GM18870 (cell line): ENCODE data around the gene LSAMP.

Source experiments
- ATAC-seq: cut with Tn5 transposase; IDR thresholded peaks from one replicate; pipeline ENCODE4 v1.9.1; 2021; ENCODE audit warnings: moderate library complexity; ENCODE audit not compliant: unreplicated experiment

LSAMP gene

GRCh38 chr3:116033516-116033915 is 411.8 kb downstream of the LSAMP start:
- ATAC-seq, result no peak

GRCh38 chr3:116032176-116032575 is 413.1 kb downstream of the LSAMP start:
- no peak for ATAC-seq

GRCh38 chr3:116030131-116030850 is 415.0 kb downstream of the LSAMP start:
- ATAC-seq, result no peak

GRCh38 chr3:116029266-116029665 is 416.0 kb downstream of the LSAMP start:
- ATAC-seq, result no peak

GRCh38 chr3:116028157-116028556 is 417.1 kb downstream of the LSAMP start:
- ATAC-seq, result no peak

- ATAC-seq, result no peak
Measured at GRCh38 chr3:116020989-116021388, 424.3 kb downstream of the LSAMP start.

GRCh38 chr3:116020495-116020894 is 424.8 kb downstream of the LSAMP start:
- ATAC-seq, result peak; percentile 85

- ATAC-seq, result no peak
Measured at GRCh38 chr3:116019254-116019763, 426.0 kb downstream of the LSAMP start.

- ATAC-seq, result no peak
Measured at GRCh38 chr3:116018646-116019045, 426.6 kb downstream of the LSAMP start.

- ATAC-seq, result no peak
Measured at GRCh38 chr3:116015931-116016330, 429.4 kb downstream of the LSAMP start.

GRCh38 chr3:116007000-116007399 is 438.3 kb downstream of the LSAMP start:
- no peak for ATAC-seq

GRCh38 chr3:116005404-116005803 is 439.9 kb downstream of the LSAMP start:
- ATAC-seq, result no peak

GRCh38 chr3:116002235-116002634 is 443.1 kb downstream of the LSAMP start:
- no peak for ATAC-seq

- no peak for ATAC-seq
Measured at GRCh38 chr3:116001151-116001621, 444.1 kb downstream of the LSAMP start.

- peak; percentile 87 for ATAC-seq
Measured at GRCh38 chr3:116000311-116000710, 445.0 kb downstream of the LSAMP start.

- peak; percentile 10 for ATAC-seq
Measured at GRCh38 chr3:115999613-116000012, 445.7 kb downstream of the LSAMP start.

- ATAC-seq, result no peak
Measured at GRCh38 chr3:115999001-115999585, 446.2 kb downstream of the LSAMP start.

GRCh38 chr3:115996420-115997108 is 448.7 kb downstream of the LSAMP start:
- no peak for ATAC-seq

- ATAC-seq, result no peak
Measured at GRCh38 chr3:115990669-115991068, 454.6 kb downstream of the LSAMP start.

GRCh38 chr3:115989684-115990421 is 455.4 kb downstream of the LSAMP start:
- no peak for ATAC-seq

GRCh38 chr3:115986555-115987207 is 458.6 kb downstream of the LSAMP start:
- ATAC-seq, result no peak
